Suprapubic skin (tissue), 3 donors: ENCODE measurements around the gene ATG2A.

ENCODE experiments used
- POLR2AphosphoS5 ChIP-seq, 3 donors: sonication (generic); formaldehyde crosslinking; IDR thresholded peaks; one replicate each; pipeline ENCODE4 v1.6.1; 2017; ENCODE audit warnings: antibody characterized with exemption in 3 of 3
- TF ChIP-seq, protein P1 (sequence below), 2 donors: fragments of 200-600 bp in 1 of 2; fragments of 450-650 bp in 1 of 2; sonication (generic) in 1 of 2; IDR thresholded peaks; one replicate each; pipeline ENCODE4 v1.5.1; 2016 to 2019; ENCODE audit warnings: antibody characterized with exemption in 2 of 2, mild to moderate bottlenecking in 1 of 2, moderate library complexity in 1 of 2

GRCh38 chr11:64876229-64876750, 40.7 kb downstream of the ATG2A start:
- TF ChIP-seq, protein P1, sequence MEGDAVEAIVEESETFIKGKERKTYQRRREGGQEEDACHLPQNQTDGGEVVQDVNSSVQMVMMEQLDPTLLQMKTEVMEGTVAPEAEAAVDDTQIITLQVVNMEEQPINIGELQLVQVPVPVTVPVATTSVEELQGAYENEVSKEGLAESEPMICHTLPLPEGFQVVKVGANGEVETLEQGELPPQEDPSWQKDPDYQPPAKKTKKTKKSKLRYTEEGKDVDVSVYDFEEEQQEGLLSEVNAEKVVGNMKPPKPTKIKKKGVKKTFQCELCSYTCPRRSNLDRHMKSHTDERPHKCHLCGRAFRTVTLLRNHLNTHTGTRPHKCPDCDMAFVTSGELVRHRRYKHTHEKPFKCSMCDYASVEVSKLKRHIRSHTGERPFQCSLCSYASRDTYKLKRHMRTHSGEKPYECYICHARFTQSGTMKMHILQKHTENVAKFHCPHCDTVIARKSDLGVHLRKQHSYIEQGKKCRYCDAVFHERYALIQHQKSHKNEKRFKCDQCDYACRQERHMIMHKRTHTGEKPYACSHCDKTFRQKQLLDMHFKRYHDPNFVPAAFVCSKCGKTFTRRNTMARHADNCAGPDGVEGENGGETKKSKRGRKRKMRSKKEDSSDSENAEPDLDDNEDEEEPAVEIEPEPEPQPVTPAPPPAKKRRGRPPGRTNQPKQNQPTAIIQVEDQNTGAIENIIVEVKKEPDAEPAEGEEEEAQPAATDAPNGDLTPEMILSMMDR (IDR thresholded peaks at IDR 0.05): no peak
- TF ChIP-seq POLR2AphosphoS5 (IDR thresholded peaks at IDR 0.05): no peak
